DMS114 treated with DMSO at 0.1 percent for 48 hours (cell line): ENCODE results near the gene ZNF534.
"Not testable (repeated sequence)": the region's sequence is repeated elsewhere in the genome, so short reads cannot be mapped to it uniquely, and the experiment has no call there.

Source experiments
- DNase-seq: peaks from one replicate; lab custom pipeline; 2025; ENCODE audit not compliant: unreplicated experiment; lab: John Stamatoyannopoulos, UW

Gene ZNF534

GRCh38 chr19:52428937-52429336 is at the start of gene ZNF534:
Gene ZNF534 (plus strand): TSS chr19:52429148. CDS start chr19:52431475, 2,327 bp downstream.
- DNase-seq: no peak

- no peak for DNase-seq
These were observed 37.8 kb upstream of the ZNF534 start for GRCh38 chr19:52391135-52391534.

GRCh38 chr19:52397310-52398080 is 31.5 kb upstream of the ZNF534 start, which contains the start of gene ZNF528:
Gene ZNF528 (plus strand): TSS chr19:52397849. CDS start chr19:52402014, 4,165 bp downstream.
- DNase-seq: peak; percentile 86

- DNase-seq: no peak
These were observed 30.9 kb upstream of the ZNF534 start for GRCh38 chr19:52398081-52398441.

- DNase-seq: no peak
These were observed 18.7 kb upstream of the ZNF534 start for GRCh38 chr19:52410276-52410675.

- no peak for DNase-seq
These were observed 13.2 kb upstream of the ZNF534 start for GRCh38 chr19:52415711-52416110.

- DNase-seq: no peak
These were observed 13.2 kb downstream of the ZNF534 start for GRCh38 chr19:52442179-52442578.

GRCh38 chr19:52444506-52444905 is 15.6 kb downstream of the ZNF534 start:
- DNase-seq: no peak

- no peak for DNase-seq
These were observed 22.3 kb downstream of the ZNF534 start for GRCh38 chr19:52451241-52451640.

- no peak for DNase-seq
These were observed 24.6 kb downstream of the ZNF534 start, which contains the start of gene ZNF578 for GRCh38 chr19:52453324-52454094. Gene ZNF578 (plus strand): TSS chr19:52453553. CDS start chr19:52501846, 48,293 bp downstream.

- no peak for DNase-seq
These were observed 36.0 kb downstream of the ZNF534 start for GRCh38 chr19:52464798-52465470.

GRCh38 chr19:52473655-52474350 is 44.9 kb downstream of the ZNF534 start:
- DNase-seq: no peak

GRCh38 chr19:52474351-52475127 is 45.6 kb downstream of the ZNF534 start:
- DNase-seq: no peak

GRCh38 chr19:52484111-52484743 is 55.3 kb downstream of the ZNF534 start:
- not testable (repeated sequence) for DNase-seq

GRCh38 chr19:52485064-52485463 is 56.1 kb downstream of the ZNF534 start:
- DNase-seq: not testable (repeated sequence)

- not testable (repeated sequence) for DNase-seq
These were observed 56.8 kb downstream of the ZNF534 start for GRCh38 chr19:52485561-52486240.

- peak; percentile 63 for DNase-seq
These were observed 63.4 kb downstream of the ZNF534 start for GRCh38 chr19:52492201-52492993.

GRCh38 chr19:52492994-52493470 is 64.1 kb downstream of the ZNF534 start:
- DNase-seq: peak; percentile 58
